ENCODE results near the gene ATAD3A. TPM values are rescaled to one million over a fixed set of nuclear protein-coding genes. Genes with fewer than 3 reads are reported as not detected.
"Not testable (repeated sequence)": the region's sequence is repeated elsewhere in the genome, so short reads cannot be mapped to it uniquely, and the experiment has no call there.

ATAD3A gene
- total RNA-seq, 1 donor from 2014 or later: 6.8 TPM

DNA sequence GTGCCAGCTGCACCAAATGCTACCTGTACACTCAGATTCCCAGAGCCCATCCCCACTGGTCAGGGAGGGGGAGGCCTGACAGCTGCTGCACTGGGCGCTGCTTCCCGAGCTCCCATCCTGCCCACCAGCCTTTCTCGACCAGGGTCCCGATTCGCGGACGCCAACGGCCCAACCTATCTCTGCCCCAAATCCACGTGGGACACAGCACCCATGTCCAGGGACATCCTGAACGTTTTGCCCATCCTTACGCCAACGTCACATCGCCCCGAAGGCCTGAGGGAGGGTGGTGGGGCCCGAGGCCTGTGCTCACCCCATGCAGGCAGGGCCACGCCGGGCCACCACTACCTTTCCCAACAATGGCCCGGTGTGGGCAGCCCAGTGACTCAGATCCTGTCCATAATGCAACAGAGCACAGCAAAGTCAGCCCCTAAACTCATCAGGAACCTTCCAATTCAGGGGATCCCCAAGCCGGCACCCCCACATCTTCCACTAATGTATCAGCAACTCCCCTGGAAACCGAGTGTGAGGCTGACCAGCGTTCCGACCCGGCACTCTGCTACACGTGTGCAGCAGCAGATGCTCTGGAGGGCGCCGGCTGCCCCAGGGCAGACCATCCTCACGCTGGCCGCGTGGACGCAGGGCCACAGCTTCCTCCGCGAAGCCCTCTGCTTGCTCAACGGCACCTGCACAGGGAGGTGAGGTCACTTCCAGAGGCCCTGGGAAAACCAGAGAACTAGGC, 39.7 kb downstream of the ATAD3A start:
- H3K4me1 ChIP-seq (ENCODE audit: control insufficient read depth in 3 of 3, insufficient read depth in 3 of 3, low read length in 3 of 3): peaks cover 28 to 52% (median 44%) of the 10 kb centered on the region in 3 donors
- peaks cover 0 to 6% (median 3%) of the 10 kb centered on the region in 3 donors for H3K36me3 ChIP-seq (ENCODE audit: control insufficient read depth in 3 of 3, insufficient read depth in 3 of 3, low read length in 3 of 3)
- peak overlapping the region in 2 of 3 donors; percentile 13 to 71 for H3K9ac ChIP-seq (ENCODE audit: low read depth in 1 of 3, low read length in 3 of 3)
- no peaks in the 10 kb centered on the region for H3K27me3 ChIP-seq (ENCODE audit: control insufficient read depth in 3 of 3, insufficient read depth in 3 of 3, low read length in 3 of 3)
- H3K4me3 ChIP-seq (ENCODE audit: low read length in 3 of 3): no peak overlapping the region
- H3K27ac ChIP-seq (ENCODE audit: low read depth, low read length): no peak overlapping the region
- H3K9me3 ChIP-seq (ENCODE audit: control insufficient read depth in 3 of 3, low read length in 3 of 3): no peaks in the 10 kb centered on the region

DNA sequence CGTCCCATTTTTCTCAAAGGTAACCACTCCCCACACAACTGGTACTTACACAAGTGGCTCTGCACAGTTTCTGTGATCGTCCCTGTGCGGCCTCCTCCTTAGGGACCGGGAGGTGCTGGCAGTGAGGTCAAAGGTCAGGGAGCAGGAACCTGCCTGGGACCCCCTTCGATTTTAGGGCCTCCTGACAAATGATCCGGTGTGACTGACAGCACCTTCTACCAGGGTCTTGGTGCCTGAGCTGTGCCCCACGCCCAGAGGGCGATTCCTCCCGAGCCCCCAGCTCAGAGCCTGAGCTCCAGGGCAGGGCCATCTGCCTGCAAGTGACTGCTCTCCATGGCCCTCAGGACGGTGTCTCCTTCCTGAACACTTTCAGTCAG, 40.3 kb downstream of the ATAD3A start:
- H3K9ac ChIP-seq (ENCODE audit: low read depth in 1 of 3, low read length in 3 of 3): peak overlapping the region in 1 of 3 donors; percentile 33
- H3K4me1 ChIP-seq (ENCODE audit: control insufficient read depth in 3 of 3, insufficient read depth in 3 of 3, low read length in 3 of 3): peaks cover 28 to 54% (median 44%) of the 10 kb centered on the region in 3 donors
- H3K27ac ChIP-seq (ENCODE audit: low read depth, low read length): no peak overlapping the region
- no peak overlapping the region for H3K4me3 ChIP-seq (ENCODE audit: low read length in 3 of 3)
- H3K36me3 ChIP-seq (ENCODE audit: control insufficient read depth in 3 of 3, insufficient read depth in 3 of 3, low read length in 3 of 3): peaks cover 0 to 6% (median 0%) of the 10 kb centered on the region in 3 donors
- H3K27me3 ChIP-seq (ENCODE audit: control insufficient read depth in 3 of 3, insufficient read depth in 3 of 3, low read length in 3 of 3): no peaks in the 10 kb centered on the region
- H3K9me3 ChIP-seq (ENCODE audit: control insufficient read depth in 3 of 3, low read length in 3 of 3): no peaks in the 10 kb centered on the region

DNA sequence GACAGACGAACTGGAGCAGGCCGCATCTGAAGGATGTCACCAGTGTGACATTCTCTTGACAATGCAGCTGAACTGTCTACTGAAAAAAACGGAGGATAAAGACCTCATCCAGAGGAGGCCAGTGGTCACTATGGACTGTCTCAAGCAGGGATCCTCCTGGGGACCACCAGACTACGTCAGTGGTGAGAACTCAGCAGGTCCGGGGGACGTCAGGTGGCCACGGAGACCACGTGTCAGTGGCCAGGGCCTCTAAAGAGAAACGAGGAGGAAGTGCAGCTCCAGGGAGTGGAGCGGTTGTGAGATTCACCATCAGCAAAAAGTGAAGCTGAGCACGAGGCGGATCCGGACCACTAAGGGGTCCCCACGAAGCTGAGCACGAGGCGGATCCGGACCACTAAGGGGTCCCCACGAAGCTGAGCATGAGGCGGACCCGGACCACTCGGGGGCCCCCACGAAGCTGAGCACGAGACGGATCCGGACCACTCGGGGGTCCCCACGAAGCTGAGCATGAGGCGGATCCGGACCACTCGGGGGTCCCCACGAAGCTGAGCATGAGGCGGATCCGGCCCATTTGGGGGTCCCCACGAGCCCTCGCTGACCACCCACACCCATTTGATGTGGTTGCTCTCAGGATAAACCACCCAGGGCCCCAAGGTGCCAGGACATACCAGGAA, 42.0 kb downstream of the ATAD3A start:
- peak overlapping the region; percentile 68 for H3K27ac ChIP-seq (ENCODE audit: low read depth, low read length)
- H3K36me3 ChIP-seq (ENCODE audit: control insufficient read depth in 3 of 3, insufficient read depth in 3 of 3, low read length in 3 of 3): peaks cover 0 to 2% (median under 1%) of the 10 kb centered on the region in 3 donors
- no peak overlapping the region for H3K4me3 ChIP-seq (ENCODE audit: low read length in 3 of 3)
- H3K9me3 ChIP-seq (ENCODE audit: control insufficient read depth in 3 of 3, low read length in 3 of 3): no peaks in the 10 kb centered on the region
- H3K27me3 ChIP-seq (ENCODE audit: control insufficient read depth in 3 of 3, insufficient read depth in 3 of 3, low read length in 3 of 3): no peaks in the 10 kb centered on the region
- peak overlapping the region in 1 of 3 donors; percentile 82 for H3K9ac ChIP-seq (ENCODE audit: low read depth in 1 of 3, low read length in 3 of 3)
- H3K4me1 ChIP-seq (ENCODE audit: control insufficient read depth in 3 of 3, insufficient read depth in 3 of 3, low read length in 3 of 3): peaks cover 28 to 54% (median 44%) of the 10 kb centered on the region in 3 donors

DNA sequence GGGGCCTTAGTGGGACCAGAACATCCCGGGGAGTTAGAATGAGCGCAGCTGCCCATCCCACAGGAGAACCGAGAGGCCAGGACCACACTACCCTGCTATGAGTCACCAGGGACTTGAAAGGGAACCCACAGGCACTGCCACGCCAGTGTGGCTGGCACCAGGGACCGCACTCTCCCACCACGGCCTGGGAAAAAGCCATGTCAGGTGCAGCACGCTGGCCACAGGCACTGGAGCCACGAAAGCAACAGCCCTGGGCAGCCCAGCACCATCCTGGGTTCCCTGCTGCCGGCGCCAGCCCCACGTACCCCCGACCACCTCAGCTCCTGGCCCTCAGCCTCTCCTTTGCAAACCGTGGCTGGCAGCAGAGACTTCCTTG, 42.6 kb downstream of the ATAD3A start:
- Histone ChIP-seq H3K9ac (ENCODE audit: low read depth in 1 of 3, low read length in 3 of 3) (peak overlapping the region in 2 of 3 donors; percentile 69 to 82), H3K36me3 (ENCODE audit: control insufficient read depth in 3 of 3, insufficient read depth in 3 of 3, low read length in 3 of 3) (peaks cover 0 to 3% (median 2%) of the 10 kb centered on the region in 3 donors), H3K9me3 (ENCODE audit: control insufficient read depth in 3 of 3, low read length in 3 of 3) (no peaks in the 10 kb centered on the region), H3K4me3 (ENCODE audit: low read length in 3 of 3) (peak overlapping the region in 2 of 3 donors; percentile 45 to 60), H3K27ac (ENCODE audit: low read depth, low read length) (peak overlapping the region; percentile 68), H3K4me1 (ENCODE audit: control insufficient read depth in 3 of 3, insufficient read depth in 3 of 3, low read length in 3 of 3) (peaks cover 28 to 54% (median 44%) of the 10 kb centered on the region in 3 donors), H3K27me3 (ENCODE audit: control insufficient read depth in 3 of 3, insufficient read depth in 3 of 3, low read length in 3 of 3) (no peaks in the 10 kb centered on the region)

DNA sequence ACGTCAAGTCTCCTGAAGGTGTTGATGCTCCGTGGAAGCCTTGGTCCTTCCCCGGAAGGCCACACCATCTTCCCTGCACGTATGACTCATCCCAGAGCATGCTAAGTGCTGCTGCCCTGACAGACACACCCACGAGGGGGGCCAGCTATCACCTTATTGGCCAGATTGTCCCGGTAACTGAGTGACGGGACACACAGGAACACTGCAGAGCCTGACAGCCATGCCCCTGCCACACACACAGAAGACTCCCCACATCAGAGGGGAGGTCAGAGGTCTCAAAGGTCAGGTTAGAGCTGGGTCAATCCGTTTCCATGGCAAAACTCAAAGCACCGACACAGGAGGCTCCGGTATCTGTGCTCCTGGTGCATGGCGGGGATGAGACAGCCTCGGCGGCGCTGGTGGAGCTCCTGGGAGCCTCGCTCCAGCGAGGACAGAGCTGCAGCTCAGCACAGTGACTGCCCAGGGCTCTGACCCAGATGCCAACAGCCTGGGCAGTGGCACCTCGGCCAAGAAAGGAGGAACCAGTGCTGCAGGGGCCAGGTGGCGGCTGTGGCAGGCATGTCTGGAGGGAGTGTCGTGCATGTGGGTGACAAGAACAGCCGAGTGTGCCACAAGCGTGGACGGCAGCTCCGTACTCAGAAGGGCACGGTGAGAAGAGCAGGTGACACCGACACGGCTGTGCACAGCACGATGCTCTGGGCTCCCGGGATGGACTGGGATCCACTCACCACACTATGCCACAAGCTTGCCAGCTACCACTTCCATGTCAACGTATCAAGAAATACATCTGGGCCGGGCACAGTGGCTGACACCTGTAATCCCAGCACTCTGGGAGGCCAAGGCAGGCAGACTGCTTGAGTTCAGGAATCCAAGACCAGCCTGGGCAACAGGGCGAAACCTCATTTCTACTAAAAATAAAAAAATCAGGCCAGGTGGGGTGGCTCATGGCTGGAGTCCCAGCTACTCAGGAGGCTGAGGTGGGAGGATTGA, 43.3 kb downstream of the ATAD3A start:
- peak overlapping the region; percentile 7 to 60 (median 45) for H3K4me3 ChIP-seq (ENCODE audit: low read length in 3 of 3)
- H3K9ac ChIP-seq (ENCODE audit: low read depth in 1 of 3, low read length in 3 of 3): peak overlapping the region; percentile 11 to 82 (median 69)
- H3K9me3 ChIP-seq (ENCODE audit: control insufficient read depth in 3 of 3, low read length in 3 of 3): no peaks in the 10 kb centered on the region
- peaks cover 6% of the 10 kb centered on the region in 3 donors for H3K36me3 ChIP-seq (ENCODE audit: control insufficient read depth in 3 of 3, insufficient read depth in 3 of 3, low read length in 3 of 3)
- H3K4me1 ChIP-seq (ENCODE audit: control insufficient read depth in 3 of 3, insufficient read depth in 3 of 3, low read length in 3 of 3): peaks cover 28 to 53% (median 42%) of the 10 kb centered on the region in 3 donors
- peak overlapping the region; percentile 68 for H3K27ac ChIP-seq (ENCODE audit: low read depth, low read length)
- no peaks in the 10 kb centered on the region for H3K27me3 ChIP-seq (ENCODE audit: control insufficient read depth in 3 of 3, insufficient read depth in 3 of 3, low read length in 3 of 3)

DNA sequence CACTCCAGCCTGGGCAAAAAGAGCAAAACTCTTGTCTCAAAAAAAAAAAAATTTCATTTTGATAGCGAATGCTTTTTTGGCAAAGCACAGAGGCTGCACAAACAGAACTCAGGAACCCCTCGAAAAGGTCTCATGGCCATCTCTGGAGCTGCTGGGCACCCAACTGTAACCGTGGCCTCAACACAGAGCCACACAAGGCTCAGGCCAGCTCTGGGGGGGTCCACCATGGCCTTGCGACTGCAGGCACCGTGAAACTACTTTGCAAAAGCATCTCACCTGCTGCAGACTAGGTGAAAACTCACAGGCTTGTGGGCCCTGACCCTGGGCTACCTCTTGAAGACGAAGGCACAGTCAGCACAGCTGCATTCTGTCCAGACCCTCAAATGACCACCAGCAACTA, 44.5 kb downstream of the ATAD3A start:
- Histone ChIP-seq H3K27ac (ENCODE audit: low read depth, low read length) (no peak overlapping the region), H3K36me3 (ENCODE audit: control insufficient read depth in 3 of 3, insufficient read depth in 3 of 3, low read length in 3 of 3) (peaks cover 11 to 14% (median 12%) of the 10 kb centered on the region in 3 donors), H3K9me3 (ENCODE audit: control insufficient read depth in 3 of 3, low read length in 3 of 3) (no peaks in the 10 kb centered on the region), H3K4me1 (ENCODE audit: control insufficient read depth in 3 of 3, insufficient read depth in 3 of 3, low read length in 3 of 3) (peaks cover 15 to 40% (median 30%) of the 10 kb centered on the region in 3 donors), H3K9ac (ENCODE audit: low read depth in 1 of 3, low read length in 3 of 3) (peak overlapping the region in 1 of 3 donors; percentile 8), H3K4me3 (ENCODE audit: low read length in 3 of 3) (no peak overlapping the region), H3K27me3 (ENCODE audit: control insufficient read depth in 3 of 3, insufficient read depth in 3 of 3, low read length in 3 of 3) (no peaks in the 10 kb centered on the region)

DNA sequence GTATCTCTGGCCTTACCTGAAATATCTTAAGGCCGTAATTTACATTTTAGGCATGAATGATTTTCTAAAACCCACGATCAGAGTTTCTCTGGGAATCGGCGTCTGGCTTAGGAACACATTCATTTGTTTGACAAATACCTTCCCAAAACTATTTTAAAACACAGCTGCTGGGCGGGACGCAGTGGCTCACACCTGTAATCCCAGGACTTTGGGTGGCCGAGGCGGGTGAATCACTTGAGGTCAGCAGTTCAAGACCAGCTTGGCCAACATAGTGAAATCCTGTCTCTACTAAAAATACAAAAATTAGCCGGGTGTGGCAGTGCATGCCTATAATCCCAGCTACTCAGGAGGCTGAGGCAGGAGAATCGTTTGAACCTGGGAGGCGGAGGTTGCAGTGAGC, 45.0 kb downstream of the ATAD3A start:
- not testable (repeated sequence) for H3K27me3 ChIP-seq (ENCODE audit: control insufficient read depth in 3 of 3, insufficient read depth in 3 of 3, low read length in 3 of 3); H3K9me3 ChIP-seq (ENCODE audit: control insufficient read depth in 3 of 3, low read length in 3 of 3)

DNA sequence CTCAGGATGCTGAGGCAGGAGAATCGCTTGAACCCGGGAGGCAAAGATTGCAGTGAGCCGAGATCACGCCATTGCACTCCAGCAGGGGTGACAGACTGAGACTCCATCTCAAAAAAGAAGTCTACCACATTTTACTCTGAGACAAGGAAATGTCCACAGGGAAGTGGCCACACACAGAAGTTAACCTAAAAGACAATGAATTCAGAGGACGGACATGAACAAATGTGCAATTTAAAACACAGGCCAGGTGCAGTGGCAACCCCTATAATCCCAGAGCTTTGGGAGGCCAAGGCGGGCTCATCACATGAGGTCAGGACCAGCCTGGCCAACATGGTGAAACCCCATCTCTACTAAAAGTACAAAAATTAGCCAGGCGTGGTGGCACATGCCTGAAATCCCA, 45.7 kb downstream of the ATAD3A start:
- not testable (repeated sequence) for H3K27ac ChIP-seq (ENCODE audit: low read depth, low read length); H3K4me3 ChIP-seq (ENCODE audit: low read length in 3 of 3); H3K9ac ChIP-seq (ENCODE audit: low read depth in 1 of 3, low read length in 3 of 3); H3K27me3 ChIP-seq (ENCODE audit: control insufficient read depth in 3 of 3, insufficient read depth in 3 of 3, low read length in 3 of 3); H3K9me3 ChIP-seq (ENCODE audit: control insufficient read depth in 3 of 3, low read length in 3 of 3)
- Histone ChIP-seq H3K4me1 (ENCODE audit: control insufficient read depth in 3 of 3, insufficient read depth in 3 of 3, low read length in 3 of 3) (peaks cover 11 to 28% (median 21%) of the 10 kb centered on the region in 3 donors), H3K36me3 (ENCODE audit: control insufficient read depth in 3 of 3, insufficient read depth in 3 of 3, low read length in 3 of 3) (peaks cover 20 to 26% (median 23%) of the 10 kb centered on the region in 3 donors)

More for the DNA sequence above, 45.0 kb downstream of the ATAD3A start:
- H3K9ac ChIP-seq (ENCODE audit: low read depth in 1 of 3, low read length in 3 of 3); H3K27ac ChIP-seq (ENCODE audit: low read depth, low read length); H3K4me3 ChIP-seq (ENCODE audit: low read length in 3 of 3): not testable (repeated sequence)
- peaks cover 14 to 19% (median 15%) of the 10 kb centered on the region in 3 donors for H3K36me3 ChIP-seq (ENCODE audit: control insufficient read depth in 3 of 3, insufficient read depth in 3 of 3, low read length in 3 of 3)
- peaks cover 14 to 35% (median 26%) of the 10 kb centered on the region in 3 donors for H3K4me1 ChIP-seq (ENCODE audit: control insufficient read depth in 3 of 3, insufficient read depth in 3 of 3, low read length in 3 of 3)

DNA sequence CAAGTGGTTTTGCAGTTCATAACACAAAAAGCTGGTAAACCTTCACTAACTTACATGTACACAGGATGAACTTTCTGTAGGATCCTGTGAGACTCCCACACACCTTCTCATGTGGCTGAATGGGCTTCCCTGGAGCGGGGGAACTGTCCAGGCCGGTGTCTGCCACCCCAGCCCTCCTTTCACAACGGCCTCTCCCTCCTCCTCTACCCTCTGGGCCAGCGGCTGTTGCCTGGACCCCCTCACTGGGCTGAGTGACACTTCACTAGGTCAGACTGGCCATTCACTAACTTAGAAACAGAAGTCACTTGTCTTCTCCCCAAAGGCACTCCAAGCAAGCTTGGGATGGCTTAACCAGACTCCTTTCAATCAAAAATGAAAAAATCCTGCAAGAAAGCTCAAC, 46.6 kb downstream of the ATAD3A start:
- no peak overlapping the region for H3K4me3 ChIP-seq (ENCODE audit: low read length in 3 of 3)
- H3K9me3 ChIP-seq (ENCODE audit: control insufficient read depth in 3 of 3, low read length in 3 of 3): no peaks in the 10 kb centered on the region
- no peak overlapping the region for H3K9ac ChIP-seq (ENCODE audit: low read depth in 1 of 3, low read length in 3 of 3)
- H3K27ac ChIP-seq (ENCODE audit: low read depth, low read length): no peak overlapping the region
- H3K27me3 ChIP-seq (ENCODE audit: control insufficient read depth in 3 of 3, insufficient read depth in 3 of 3, low read length in 3 of 3): no peaks in the 10 kb centered on the region
- H3K36me3 ChIP-seq (ENCODE audit: control insufficient read depth in 3 of 3, insufficient read depth in 3 of 3, low read length in 3 of 3): peaks cover 24 to 31% (median 31%) of the 10 kb centered on the region in 3 donors
- peaks cover 11 to 28% (median 21%) of the 10 kb centered on the region in 3 donors for H3K4me1 ChIP-seq (ENCODE audit: control insufficient read depth in 3 of 3, insufficient read depth in 3 of 3, low read length in 3 of 3)
